Measurements from ENCODE around the gene HSD17B8.
A peak's percentile ranks its signal among the peaks of the same experiment; 100 is the strongest.

Gene HSD17B8

GRCh38 chr6:33204415-33205190 lies at the start of gene HSD17B8:
TSS of gene HSD17B8 (plus strand) at chr6:33204655. CDS start at chr6:33204669, 14 bp downstream.
- DNase-seq (ENCODE audit: extremely low read depth in 1 of 2, low read depth in 1 of 2), result peak; percentile 81 to 89

DNA sequence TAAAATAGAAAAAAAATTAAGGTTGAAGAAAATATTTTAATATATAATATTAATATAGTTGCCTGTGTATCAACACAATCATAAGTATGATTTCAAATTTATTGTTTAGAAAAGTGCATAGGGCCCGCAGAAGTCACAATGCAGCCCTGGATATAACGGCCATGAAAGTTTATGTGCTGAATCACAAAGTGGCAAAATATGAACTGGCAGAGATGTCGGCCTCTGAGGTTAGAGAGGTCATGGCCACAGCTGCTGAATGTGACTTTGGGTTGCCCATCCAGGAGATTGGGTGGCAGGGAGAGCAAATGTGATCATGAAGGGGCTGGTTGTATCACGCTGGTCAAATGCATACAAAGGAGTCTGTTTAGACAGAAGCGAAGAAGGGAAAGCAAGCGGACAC lies 47.9 kb upstream of the HSD17B8 start:
- DNase-seq (ENCODE audit: extremely low read depth in 1 of 2, low read depth in 1 of 2), result no peak

DNA sequence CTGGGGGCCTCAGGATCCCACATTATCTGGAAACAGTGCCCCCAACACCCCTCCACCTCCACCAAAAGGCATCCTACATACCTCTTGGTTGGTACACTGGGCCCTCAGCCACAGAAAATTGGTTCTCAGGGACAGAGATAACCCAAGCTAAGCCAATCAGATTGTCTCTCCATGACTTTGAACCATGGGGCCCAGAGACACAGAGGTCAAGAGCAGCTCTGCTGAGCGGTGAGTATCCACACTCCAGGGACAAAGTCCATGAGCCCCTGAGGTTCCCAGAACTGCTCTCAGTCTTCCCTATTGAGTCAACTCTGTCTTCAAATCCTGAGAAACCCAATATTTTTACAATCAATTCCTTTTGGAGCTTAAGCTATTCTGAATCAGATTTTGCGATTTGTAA lies 47.5 kb upstream of the HSD17B8 start:
- DNase-seq (ENCODE audit: extremely low read depth in 1 of 2, low read depth in 1 of 2), result no peak

GRCh38 chr6:33160096-33160495 lies 44.4 kb upstream of the HSD17B8 start:
- no peak for DNase-seq (ENCODE audit: extremely low read depth in 1 of 2, low read depth in 1 of 2)

DNA sequence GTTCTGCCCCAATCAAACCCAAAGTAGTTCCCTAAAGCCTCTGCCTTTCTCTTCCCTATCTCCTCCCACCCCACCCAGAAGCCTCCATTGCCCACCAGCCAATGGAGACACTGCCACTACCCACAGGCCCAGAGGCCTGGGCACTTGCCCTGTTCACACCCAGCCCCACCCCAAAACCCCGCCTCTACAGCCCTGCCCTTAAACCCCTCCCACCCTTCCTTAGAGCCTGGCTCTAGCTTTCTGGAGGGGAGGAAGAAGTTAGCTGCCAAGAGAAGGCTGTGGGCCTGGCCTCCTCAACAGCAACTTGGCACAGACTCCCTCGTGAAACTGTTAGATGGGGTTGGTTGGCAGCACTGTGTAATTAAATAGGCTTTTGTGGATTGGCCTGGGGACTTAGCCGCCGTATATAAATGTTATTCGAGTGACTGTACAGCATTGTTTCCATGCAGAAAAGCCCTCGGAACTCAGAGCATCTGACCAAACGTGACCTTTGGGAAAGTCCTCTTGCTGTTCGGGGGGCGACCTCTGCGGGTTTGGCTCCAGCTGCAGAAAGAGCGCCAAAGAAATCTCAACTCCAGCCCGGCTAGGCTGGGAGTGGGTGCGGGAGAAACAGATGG lies 43.6 kb upstream of the HSD17B8 start:
- DNase-seq (ENCODE audit: extremely low read depth in 1 of 2, low read depth in 1 of 2), result no peak

DNA sequence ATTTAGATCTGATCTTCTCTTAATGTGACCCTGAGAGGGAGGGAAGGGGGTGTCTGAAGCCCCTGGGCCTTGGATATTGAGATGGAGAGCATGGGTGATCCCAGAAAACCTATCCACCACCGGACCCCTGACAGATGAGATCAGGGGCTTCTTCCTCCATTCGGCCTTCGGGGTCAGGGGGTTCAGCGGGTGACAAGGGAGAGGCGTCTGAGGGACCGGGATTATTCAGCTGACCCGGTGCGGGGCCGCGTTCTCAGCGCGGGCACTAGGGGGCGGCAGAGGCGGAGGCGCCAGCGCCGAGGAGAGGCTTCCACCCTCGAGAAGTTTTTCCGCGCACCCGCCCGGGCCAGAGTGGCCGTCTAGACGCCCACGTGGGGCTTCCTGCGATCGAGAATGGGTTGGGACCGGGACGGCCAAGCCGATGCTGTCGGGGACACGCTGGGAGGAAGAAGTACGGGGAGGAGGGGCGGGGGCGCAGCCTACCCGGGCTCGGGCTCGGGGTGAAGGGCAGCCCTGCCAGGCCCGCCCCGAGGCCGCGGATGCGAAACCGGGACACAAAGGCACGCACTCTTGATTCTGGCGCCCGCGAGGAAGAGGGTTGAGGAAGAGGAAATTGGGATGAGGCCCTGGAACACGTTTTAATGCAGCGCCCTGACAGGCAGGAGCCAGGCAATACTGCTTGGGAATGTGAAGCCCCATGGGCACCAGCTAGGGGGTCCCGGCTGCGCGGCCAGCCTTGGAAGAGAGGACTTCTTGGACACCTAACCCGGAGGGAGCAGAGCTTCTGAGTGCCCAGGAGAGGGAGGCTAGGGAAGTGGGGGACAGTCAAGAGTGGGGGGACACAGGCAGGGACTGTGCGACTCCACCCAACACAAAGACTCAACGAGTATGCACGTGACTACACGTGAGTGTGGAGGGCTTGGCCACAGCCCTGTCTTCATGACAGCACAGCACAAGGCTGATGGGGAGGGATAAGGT lies 42.8 kb upstream of the HSD17B8 start:
- peak; percentile 50 to 75 for DNase-seq (ENCODE audit: extremely low read depth in 1 of 2, low read depth in 1 of 2)

DNA sequence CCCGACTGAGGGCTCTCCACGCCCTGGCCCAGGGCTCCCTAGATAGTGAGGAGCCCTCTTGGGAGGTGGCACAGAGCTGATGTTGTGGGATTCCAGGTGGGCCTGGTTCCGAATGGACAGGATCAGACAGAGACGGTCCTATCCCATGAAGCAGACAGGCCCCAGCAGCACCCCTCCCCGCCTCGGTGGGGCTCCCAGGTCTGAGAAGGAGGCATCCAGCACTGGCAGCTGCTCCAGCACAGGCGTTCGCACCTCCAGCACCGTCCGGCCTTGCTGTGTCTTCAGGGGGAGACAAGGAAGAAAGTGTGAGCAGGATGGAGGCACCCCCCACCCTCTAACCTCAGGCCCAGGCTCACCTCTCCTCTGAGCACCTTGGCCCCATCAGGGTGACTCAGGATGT lies 40.9 kb upstream of the HSD17B8 start:
- no peak for DNase-seq (ENCODE audit: extremely low read depth in 1 of 2, low read depth in 1 of 2)

GRCh38 chr6:33164176-33164575 lies 40.3 kb upstream of the HSD17B8 start:
- no peak for DNase-seq (ENCODE audit: extremely low read depth in 1 of 2, low read depth in 1 of 2)

GRCh38 chr6:33164665-33165373 lies 39.6 kb upstream of the HSD17B8 start:
- DNase-seq (ENCODE audit: extremely low read depth in 1 of 2, low read depth in 1 of 2), result no peak

DNA sequence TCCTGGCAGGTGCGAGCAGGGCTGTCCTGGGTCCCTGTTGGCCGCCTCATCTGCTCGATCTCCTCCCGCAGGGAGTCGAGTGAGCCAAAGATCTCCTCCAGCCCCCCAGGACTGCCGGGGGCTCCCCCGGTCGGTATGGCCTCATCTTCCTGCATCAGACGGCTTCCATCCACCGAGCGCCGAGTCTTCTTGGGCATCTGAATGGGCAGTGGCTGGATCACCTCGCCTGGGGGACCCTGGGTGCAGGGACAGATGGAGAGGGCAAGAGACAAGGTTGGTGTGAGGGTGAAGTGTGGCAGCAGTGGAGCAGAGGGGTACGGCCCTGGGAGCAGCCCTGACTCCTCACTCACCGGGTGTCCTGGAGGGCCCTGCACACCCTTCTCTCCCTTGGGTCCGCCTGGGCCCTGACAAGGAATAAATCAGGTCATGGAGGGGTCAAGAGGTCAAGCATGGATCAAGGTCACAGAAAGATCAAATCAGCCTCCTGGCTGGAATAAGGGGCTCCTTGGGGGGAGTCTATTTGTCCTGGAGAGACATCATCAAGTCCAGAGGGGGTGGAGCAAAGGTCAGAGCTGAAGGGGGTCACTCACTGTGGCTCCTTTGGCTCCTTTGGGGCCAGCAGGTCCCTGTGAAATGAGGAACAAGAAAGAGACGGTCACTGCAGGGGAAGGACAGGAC lies 38.7 kb upstream of the HSD17B8 start:
- no peak for DNase-seq (ENCODE audit: extremely low read depth in 1 of 2, low read depth in 1 of 2)

DNA sequence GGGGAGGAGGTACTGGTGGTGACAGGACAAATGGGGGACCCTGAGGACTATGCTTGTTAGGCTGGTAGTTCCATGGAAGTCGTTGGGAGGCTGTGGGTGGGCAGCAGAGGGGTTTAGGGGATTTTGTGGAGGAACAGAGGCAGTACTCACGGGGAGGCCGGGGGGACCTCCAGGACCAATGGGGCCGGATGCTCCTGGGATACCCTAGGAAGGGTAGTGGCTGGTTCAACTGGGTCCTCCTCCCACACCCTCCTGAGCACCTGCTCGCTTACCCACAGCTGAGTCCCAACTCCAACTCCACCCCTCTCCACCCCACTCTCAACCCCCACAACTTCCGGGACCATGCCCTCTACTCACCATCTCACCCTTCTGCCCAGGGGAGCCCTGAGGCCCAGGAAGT lies 38.1 kb upstream of the HSD17B8 start:
- DNase-seq (ENCODE audit: extremely low read depth in 1 of 2, low read depth in 1 of 2), result no peak

GRCh38 chr6:33166811-33167210 lies 37.6 kb upstream of the HSD17B8 start:
- no peak for DNase-seq (ENCODE audit: extremely low read depth in 1 of 2, low read depth in 1 of 2)

DNA sequence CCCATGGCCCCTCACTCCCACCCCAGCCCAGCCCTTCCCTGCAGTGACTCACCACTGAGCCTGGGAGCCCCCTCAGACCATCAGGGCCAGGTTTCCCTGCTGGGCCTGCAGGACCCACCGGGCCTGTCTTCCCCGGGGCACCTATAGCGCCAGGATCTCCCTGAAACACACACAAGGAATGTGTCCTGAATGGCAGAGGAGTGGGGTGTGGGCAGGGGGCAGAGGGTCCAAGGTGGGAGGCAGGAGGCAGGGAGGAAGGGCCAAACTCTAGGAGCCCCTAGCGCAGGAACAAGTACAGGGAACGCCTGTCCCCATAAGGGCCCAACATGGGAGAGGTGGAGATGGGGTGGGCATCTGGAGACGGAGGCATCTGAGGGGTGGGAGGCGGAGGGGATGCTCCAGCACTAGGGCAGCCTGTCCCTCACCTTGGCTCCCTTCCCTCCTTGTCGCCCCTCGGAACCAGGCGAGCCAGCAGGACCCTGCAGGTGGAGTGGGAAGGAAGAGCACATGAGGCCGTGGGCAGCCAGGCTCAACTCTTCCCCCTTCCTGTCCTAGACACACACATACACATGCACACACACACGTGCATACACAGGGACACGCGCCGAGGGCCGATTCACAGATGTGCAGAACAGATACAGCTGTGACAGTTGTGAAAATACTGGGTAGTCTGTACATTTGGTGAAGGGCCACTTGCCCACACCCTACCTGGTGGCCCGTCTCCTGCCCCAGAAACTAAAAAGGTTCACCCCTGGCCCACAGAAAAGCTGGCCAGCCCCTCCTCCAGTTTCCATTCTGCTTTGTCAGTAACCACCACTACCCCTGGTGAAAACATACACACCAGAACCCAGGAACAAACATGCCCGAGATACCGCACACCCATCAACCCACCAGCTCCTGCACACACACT lies 36.8 kb upstream of the HSD17B8 start:
- no peak for DNase-seq (ENCODE audit: extremely low read depth in 1 of 2, low read depth in 1 of 2)

- DNase-seq (ENCODE audit: extremely low read depth in 1 of 2, low read depth in 1 of 2), result no peak
These were observed 36.2 kb upstream of the HSD17B8 start for GRCh38 chr6:33168284-33168601.

DNA sequence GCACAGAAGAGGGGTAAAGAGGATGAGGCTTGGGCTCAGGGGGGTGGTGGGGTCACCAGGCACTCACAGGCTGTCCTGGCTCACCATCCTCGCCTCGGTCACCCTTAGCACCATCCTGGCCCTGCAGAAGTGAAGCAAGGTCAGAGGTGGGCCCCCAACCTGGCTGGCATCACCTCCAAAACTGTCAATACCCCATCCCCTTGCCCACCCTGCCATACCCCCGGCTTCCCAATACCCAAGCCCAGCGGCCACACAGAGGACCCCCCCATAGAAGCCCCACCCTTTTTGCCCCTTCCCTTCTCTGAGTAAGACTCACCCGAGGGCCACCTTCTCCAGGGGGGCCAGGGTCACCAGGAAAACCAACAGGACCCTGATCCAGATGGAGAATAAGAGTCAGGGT lies 35.8 kb upstream of the HSD17B8 start:
- no peak for DNase-seq (ENCODE audit: extremely low read depth in 1 of 2, low read depth in 1 of 2)

DNA sequence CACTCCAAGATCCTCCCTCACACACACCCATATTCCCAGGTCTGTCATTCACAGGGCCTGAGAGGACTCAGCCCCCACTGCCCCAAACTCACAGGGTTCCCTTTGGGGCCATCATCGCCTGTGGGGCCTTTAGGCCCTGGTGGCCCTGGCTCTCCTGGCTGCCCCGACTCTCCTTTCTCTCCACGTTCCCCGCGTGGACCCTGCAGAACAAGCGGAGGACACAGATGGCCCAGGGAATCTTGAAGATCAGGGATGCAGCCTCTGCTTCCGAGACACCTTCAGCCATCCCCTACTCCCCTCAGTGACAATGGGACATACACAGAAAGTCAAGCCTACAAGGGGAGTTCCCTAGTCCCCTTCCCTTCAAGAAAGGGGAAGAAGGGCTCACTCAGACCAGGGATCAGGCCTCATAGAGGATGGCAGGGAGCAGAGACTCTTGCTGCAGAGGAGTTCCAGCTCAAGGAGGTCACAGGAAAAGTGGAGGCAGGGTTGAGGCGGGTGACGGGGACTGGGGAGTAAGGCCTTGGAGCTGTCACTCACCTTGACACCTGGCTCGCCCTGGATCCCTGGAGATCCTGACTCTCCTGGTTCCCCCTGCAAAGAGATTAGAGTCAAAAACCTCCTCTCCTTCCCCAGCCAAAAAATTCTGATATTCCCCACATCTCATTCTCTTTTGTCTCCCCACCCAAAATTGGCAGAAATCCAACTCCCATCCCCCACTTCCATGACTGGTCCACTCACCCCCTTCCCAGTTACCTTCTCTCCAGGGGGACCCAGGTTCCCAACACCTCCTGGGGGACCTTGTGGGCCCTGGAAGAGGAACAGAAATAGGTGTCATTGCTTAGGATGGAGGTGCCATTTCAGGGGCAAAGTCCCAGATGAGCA lies 34.9 kb upstream of the HSD17B8 start:
- DNase-seq (ENCODE audit: extremely low read depth in 1 of 2, low read depth in 1 of 2), result no peak

DNA sequence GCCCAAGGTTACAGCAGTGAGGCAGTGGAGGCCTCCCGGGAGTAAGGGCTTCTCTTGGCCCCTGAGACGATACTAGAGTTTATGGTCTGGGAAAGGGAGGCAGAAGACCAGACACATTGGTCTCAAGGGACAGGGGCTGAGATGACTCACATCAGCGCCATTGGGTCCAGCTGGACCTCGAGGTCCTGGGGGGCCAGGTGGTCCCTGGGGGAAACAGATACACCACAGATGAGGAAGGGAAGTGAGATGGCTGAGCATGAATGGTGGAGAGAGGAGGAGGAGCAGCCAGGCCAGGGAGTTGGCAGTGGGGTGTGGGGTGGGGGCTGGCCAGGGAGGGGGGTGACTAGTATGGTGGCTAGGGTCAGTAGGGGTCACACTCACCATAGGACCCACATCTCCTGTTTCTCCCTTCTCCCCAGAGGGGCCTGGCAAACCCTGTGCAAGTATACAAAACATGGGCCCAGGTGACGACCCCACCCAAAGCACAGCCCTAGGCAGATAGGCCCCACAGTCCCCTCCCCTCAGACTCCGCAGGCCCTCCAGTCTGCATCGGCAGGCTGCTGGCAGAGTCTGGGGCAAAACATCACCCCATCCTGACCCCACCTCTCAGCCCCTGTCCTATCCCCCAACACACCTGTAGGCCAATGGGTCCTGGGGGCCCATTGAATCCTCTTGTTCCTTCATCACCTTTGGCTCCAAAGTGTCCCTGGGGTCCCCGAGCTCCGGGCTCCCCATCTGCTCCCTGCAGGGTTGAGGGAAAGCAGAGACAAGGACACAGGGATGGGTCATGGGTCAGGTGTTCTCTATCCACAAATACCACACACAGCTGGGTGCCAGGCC lies 34.1 kb upstream of the HSD17B8 start:
- no peak for DNase-seq (ENCODE audit: extremely low read depth in 1 of 2, low read depth in 1 of 2)

Data from activated CD8-positive, alpha-beta memory T cell treated with anti-CD3 and anti-CD28 coated beads for 1 hour (primary cell).